GM18858 (cell line): Measurements from ENCODE around the gene SPPL2B.
"Not testable (repeated sequence)": the region's sequence is repeated elsewhere in the genome, so short reads cannot be mapped to it uniquely, and the experiment has no call there.

Experiments used
- ATAC-seq: cut with Tn5 transposase; IDR thresholded peaks from one replicate; pipeline ENCODE4 v1.9.1; 2021; ENCODE audit not compliant: unreplicated experiment

The SPPL2B gene

DNA sequence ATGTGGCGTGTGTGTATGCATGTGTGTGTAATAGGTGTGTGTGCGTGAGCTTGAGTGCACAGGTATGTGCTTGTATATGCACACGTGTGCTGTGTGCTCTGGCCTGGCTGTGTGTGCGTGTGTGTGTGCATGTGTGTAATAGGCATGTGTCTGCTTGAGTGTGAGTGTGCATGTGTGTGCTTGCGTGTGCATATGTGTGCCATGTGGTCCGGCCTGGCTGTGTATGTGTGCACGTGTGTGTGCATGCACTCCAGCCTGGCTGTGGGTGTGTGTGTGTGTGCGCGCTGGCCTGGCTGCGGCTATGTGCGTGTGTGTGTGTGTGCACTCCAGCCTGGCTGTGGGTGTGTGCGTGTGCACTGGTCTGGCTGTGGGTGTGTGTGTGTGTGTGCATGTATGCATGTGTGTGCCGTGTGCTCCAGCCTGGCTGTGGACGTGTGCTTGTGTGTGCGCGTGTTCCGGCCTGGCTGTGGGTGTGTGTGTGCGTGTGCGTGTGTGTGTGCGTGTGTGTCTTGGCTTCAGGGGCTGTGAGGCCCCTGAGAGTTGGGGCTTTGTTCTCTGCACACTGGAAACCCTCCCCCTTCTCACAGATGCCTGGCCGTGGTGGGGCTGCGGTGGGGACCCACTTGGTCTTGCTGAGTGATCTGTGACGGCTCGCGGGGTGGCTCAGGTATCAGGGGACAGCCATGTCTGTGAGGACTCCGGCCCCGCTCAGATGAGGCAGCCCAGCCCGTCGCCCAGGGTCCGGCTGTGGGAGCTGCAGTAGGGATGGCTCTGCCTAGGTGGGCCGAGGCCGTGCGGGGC is 8.2 kb downstream of the SPPL2B start:
- ATAC-seq, result no peak

DNA sequence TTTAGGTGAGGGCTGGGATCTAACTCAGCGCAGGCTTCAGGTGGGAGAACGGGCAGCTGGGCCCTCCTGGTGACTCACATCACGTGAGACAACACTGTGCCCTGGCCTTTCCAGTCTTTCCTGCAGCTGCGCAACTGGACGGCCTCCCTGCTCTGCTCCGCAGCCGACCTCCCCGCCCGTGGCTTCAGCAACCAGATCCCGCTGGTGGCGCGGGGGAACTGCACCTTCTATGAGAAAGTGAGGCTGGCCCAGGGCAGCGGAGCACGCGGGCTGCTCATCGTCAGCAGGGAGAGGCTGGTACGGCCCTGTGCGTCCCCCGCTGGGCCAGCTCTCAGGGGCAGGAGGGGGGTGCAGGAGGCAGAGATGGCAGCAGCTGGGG is 8.8 kb downstream of the SPPL2B start:
- ATAC-seq, result no peak

DNA sequence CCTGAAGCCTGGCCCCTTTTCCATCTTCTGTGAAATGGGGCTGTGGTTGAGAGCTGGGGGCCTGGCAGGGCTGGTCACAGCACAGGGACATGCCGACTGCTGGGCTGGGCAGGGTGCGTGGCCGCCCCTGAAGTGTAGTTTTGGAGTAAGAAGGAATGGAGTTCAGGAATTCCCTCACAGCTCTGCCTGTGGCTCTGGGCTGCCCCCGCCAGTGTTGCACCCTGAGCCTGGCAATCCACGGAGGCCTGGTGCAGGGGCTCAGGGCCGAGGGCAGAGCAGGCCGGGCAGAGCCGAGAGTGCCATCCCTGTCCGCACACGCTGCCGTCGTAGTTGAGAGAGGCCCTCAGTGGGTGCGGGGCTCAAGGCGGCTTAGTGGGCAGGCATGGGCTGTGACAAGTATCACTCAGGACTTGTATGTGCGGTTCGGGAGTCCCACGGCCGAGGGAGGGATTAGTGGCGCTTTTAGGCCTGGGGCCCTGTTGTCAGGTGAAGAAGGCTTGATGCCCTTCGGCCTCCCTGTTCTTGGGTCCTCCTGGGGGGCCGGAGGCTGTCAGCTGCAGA is 9.7 kb downstream of the SPPL2B start:
- no peak for ATAC-seq

DNA sequence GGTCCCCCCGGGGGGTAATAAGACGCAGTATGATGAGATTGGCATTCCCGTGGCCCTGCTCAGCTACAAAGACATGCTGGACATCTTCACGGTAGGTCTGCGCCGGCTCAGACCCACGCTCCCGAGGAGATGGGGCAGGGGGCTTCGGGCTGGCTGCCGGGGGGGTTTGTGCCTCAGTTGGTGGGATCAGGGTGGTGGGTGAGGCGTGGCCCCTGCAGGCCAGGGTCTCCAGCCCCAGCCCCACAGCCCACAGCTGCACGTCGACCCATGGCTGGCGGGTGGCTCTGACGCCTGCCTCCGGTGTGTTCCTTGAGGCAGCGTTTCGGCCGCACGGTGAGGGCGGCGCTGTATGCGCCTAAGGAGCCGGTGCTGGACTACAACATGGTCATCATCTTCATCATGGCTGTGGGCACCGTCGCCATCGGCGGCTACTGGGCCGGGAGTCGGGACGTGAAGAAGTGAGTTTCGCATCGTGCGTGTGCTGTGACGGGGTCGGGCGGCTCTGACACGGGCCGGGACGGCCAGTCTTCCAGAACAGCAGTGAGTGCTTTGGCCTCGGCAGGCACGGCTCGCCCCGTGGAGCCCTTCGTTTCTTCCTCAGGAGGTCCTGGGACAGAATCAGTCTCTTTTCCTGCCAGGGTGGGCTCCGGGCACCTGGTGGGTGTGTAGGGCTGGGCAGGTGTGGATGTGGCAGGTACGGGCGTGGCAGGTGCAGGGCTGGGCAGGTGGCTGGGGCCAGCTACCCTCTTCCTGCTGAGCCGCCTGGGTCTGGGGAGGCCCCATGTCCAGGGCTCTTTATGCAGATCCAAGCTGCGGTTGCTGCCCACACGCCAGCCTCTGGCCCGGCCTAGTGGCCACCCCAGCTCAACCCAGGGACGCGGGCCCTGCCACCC is 10.5 kb downstream of the SPPL2B start:
- no peak for ATAC-seq

DNA sequence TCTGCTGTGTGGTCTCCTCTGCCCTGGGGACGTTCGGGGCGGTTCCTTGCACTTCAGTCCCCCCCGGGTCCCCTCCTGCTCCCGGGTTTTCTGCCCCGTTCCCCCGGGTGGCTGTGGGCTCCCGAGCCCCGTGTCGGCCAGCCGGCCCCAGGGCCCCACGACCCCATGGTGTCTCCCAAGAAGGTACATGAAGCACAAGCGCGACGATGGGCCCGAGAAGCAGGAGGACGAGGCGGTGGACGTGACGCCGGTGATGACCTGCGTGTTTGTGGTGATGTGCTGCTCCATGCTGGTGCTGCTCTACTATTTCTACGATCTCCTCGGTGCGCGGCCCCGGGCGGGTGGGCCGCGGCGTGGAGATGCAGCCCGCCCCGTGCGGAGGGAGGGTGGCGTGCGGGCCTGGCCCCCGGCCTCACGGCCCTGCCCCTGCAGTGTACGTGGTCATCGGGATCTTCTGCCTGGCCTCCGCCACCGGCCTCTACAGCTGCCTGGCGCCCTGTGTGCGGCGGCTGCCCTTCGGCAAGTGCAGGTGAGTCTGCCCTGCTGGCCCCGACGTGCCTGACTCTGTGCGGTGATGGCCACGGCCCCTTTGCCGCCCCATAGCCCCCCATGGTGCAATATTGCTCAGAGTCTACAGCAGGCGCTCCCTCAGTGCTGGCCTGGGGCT is 11.3 kb downstream of the SPPL2B start:
- no peak for ATAC-seq

DNA sequence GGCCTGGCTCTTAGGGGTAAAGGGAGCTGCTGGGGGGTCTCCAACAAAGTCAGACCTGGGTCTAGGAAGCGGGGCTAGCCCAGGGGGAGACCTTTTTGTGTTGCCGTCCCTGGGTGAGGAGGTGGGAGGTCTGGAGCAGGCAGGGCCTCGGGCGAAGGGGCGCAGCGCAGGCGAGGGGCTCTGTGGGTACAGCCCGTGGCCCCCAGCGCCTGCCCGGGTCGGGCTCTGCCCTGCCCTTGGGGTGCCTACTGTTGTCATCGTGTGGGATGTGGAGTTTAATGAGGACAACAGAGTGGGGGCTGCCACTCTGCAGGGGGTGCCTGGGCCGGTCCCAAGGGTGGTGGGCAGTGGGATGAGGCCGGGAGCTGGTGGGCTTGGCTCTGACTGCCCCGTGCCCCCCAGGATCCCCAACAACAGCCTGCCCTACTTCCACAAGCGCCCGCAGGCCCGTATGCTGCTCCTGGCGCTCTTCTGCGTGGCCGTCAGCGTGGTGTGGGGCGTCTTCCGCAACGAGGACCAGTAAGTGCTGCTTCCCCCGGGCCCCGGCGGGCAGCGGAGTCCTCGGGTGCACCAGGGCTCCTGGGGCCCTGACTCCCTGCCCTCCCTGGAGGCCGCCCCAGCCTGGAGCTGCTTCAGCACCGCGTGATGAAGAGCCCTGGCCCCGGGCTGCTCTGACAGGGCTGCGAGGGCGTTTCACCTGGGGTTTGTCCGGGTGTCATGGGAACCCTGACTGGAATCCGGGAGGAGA is 12.2 kb downstream of the SPPL2B start:
- no peak for ATAC-seq

DNA sequence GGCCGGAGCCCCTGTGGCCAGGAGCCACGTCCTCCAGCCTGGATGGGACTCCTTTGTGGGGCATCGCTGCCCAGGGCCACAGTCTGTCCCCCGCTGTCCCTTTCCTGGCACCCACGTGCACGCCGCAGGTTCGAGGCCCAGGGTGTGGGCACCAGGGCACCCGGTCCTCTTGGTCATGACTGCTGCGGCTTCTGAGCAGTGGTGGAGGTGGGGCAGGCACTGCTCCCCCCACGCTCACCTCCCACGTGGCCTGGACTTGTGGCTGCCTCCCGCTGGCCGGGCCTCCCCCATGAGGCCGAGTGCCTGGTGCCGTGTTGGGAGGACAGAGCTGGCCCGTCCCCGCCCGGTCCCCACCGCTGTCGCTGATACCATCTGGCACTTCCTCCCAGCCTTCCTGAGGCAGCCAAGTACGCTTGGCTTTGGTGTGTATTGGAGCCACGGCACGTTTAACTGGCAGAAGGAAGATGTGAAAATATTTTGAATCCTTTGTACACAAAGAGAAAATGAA is 12.8 kb downstream of the SPPL2B start:
- no peak for ATAC-seq

DNA sequence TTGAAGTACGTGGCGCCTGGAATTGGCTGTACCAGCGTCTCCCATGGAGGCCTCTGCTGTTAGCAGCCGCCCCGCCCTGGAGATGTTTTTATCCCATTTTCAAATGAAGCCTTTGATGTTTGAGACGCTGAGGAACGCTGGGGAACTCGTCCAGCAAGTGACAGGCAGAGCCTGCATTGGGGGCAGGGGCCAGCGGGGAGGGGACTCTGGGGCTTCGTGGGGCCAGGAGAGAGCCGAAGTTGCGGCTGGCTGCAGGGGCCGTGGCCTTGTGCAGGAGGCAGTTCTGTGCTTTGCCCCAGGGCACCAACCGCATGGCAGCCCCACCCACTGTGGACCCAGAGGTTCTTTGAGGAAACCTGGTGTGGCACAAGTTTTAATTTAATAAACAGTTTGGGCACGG is 13.5 kb downstream of the SPPL2B start:
- no peak for ATAC-seq

DNA sequence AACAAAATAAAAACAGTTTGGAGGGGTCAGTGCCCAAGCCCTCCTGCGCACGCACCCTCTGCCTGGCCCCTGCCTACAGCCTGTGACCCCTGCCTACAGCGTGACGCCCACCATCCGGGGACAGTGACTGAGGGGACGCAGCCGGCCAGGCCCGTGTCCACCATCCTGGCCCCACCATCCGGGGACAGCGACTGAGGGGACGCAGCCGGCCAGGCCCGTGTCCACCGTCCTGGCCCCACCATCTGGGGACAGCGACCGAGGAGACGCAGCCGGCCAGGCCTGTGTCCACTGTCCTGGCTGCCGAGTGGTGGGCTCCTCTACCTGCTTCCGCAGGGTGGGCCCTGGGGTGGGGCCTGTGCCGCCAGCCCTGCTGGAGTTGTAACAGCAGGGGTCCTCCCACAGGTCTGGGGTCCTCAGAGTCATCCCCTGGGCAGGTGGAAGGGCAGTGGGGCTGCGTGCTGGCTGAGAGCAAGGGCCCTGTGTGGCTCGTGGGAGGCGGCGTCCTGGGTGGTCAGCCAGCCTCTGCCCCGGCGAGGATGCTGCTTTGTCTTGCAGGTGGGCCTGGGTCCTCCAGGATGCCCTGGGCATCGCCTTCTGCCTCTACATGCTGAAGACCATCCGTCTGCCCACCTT is 14.3 kb downstream of the SPPL2B start:
- ATAC-seq, result no peak

DNA sequence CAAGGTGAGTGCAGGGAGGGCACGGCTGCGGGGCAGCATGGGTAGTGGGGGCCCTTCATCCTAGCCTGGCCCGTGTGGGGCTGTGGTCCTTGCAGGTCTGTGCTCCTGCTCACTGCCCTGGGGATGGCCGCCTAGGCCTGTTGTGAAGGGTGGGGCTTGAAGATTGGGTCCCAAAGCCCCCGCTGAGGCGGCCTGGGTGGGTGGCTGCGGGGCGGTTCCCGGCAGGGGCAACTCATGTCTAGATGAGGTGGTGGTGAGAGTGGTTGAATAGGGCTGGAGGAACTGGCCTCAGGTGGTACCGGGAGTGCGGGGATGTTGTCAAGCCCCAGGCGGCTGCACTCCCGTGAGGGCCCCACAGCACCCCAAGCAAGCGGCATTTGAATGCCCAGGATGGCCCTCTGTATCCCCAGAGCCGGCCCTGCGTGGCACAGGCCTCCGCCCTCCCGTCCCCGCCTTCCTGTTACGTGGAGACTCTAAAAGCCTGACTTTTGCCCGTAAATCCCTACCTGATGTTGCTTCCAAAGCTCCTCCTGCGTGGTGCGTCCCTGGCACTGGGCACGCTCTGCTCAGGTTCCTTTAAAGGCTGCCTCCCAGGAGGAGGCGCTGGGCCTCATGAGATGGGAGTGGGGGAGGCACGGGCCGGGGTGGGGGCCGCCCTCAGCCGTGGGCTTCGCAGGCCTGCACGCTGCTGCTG is 15.0 kb downstream of the SPPL2B start:
- no peak for ATAC-seq

DNA sequence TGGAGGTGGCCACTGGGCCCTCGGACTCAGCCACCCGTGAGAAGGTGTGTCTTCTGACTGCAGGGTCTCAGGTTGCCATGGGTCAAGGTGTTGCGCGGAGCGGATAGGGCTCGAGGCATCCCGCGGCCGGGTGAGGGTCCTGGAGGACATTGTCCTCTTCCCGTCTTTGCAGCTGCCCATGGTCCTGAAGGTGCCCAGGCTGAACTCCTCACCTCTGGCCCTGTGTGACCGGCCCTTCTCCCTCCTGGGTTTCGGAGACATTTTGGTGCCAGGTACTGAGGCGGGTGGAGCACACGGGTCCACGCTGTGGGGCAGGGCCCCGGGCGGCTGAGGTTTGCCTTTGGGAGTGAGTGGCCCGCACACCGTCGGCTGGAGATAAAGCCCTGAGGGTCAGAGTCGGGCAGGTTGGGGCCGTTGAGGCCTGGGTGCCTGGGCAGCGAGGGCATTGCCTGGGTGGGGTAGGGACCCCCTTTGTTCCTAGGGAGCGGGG is 15.9 kb downstream of the SPPL2B start:
- no peak for ATAC-seq

DNA sequence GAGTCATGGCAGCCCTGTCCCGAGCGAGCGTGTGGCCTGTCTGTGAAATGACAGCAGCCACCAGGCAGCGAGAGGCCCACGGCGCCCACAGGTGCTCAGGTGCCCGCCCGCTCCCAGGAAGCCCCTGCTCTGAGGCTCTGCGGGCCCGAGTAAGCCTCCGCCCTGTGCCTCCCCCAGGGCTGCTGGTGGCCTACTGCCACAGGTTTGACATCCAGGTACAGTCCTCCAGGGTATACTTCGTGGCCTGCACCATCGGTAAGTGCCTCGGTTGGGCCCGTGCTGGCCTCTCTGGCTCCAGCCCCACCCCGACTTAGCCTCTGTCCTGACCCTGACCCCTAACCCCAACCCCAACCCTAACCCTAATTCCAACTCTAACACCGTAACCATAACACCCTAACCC is 16.6 kb downstream of the SPPL2B start:
- ATAC-seq, result no peak

DNA sequence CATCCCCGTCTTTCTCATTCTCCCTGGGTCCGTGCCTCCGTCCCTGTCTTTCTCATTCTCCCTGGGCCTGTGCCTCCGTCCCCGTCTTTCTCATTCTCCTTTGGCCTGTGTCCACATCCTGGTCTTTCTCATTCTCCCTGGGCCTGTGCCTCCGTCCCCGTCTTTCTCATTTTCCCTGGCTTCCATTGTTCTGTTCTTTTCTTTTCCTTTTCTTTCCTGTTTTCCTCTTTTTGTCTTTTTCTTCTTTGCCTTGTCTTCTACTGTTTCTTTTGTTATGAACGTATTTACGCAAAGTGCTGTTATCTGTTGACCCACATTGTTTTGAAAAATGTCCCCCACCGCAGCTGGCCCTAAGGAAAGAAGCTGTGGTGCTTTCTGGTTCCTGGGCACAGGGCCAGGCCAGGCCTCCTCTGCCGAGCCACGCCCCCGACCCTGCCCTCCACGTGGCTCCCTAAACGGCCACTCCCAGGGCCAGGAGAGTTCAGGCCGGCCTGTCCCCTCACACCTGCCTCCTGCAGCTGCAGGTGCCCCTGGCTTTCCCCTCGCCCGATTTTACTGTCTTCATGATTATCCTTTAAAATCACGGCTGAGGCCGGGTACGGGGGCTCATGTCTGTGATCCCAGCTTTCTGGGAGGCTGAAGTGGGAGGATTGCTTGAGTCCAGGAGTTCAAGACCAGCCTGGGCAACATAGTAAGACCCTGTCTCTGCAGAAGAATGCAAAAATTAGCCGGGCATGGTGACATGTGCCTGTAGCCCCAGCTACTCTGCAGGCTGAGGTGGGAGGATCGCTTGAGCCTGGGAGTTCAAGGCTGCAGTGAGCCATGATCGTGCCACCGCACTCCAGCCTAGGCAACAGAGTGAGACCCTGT is 17.5 kb downstream of the SPPL2B start:
- no peak for ATAC-seq

DNA sequence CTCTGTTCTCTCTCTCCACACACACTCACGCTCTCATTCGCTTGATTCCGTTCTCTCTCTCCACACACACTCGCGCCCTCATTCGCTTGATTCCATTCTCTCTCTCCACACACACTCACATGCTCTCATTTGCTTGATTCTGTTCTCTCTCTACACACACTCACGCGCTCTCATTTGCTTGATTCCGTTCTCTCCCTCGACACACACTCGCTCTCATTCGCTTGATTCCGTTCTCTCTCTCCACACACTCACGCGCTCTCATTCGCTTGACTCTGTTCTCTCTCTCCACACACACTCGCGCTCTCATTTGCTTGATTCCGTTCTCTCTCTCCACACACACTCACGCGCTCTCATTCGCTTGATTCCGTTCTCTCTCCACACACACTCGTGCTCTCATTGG is 21.3 kb downstream of the SPPL2B start:
- not testable (repeated sequence) for ATAC-seq

DNA sequence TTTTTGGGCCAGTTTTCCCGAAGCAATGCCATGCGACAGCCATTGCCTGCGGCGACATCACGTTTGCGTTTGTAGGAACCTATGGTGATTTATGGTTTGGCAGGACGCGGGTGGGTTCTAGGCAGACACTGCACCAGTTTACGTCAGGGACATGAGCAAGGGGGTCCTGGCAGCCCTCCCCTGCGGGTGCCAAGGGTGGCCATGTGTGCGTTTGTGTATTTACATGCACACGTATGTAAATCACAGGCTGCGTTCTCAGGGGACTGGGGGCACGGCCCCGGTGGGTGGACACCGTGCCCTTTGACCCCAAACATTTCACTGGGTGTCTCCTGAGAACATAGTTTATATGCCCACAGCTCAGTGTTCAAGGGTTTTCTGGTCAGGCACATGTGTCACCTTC is 22.2 kb downstream of the SPPL2B start:
- ATAC-seq, result no peak

DNA sequence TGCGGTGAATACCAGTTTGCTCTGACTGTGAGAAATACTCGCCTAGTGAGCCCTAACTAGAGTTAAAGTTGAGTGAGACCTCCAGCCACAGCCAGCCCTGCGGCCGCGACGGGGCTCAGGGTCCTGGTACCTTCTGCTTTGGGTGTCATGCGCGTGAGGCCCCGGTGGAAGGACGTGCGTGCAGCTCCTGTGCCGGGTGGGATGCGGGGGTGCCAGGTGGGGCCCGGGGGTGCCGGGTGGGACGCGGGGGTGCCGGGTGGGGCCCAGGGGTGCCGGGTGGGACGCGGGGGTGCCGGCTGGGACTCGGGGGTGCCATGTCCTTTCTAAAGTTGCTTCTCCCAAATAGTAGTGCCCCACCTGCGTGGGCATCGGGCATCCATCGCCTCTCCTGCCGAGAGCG is 23.1 kb downstream of the SPPL2B start:
- no peak for ATAC-seq

DNA sequence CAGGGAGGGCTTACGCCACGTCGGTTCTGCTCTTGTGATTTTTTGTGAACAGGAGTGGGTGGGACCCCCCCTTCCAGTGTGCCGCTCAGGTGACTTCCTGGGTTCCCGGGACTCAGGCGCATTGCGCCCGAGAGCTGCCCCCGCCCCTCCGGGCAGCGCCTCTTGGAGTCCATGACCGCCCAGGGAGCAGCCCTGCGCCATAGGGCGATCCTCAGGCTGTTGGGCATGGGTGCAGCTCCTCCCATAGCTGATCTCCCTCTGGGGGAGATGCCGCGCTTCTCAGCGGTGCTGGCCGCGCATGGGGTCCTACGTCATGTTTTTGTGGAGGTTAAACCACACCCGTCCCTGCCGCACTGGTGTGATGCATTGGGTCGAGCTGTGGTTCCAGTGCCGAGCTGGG is 23.6 kb downstream of the SPPL2B start:
- ATAC-seq, result no peak

DNA sequence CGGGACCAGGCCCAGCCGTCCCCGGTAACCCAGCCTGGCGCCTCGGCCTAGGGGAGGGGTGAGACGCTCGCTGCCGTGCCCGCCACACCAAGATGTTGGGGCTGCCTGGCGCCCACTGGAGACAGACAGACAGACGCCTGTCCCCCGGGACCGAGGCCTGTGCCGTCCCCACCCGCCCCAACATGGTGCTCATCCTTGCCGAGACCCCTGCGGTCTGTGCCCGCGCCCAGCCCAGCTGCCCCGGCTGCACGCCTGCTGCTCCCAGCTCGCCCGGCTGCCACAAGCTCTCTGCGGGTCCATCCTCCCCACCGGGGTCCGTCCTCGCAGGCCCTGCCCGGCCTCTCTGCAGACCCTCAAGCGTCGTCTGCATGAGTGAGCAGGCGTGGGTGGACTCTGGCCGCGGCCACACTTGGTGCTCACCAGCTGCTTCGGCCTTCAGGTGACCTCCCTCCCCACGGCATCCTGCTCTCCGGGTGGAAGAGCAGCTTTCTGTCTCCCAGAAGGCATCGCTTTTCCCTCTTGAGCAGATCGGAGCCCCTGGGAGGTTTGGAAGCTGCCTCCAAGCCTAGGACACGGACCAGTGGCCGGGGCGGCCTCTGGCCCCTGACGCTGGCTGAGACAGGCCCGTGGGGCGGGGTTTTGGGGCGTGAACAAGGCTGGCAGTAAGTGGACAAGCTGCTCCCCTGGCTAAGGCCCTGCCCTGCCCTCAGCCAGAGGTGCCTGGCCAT is 24.8 kb downstream of the SPPL2B start:
- ATAC-seq, result no peak
